ENCODE results near the gene CC2D2A.

CC2D2A gene

DNA sequence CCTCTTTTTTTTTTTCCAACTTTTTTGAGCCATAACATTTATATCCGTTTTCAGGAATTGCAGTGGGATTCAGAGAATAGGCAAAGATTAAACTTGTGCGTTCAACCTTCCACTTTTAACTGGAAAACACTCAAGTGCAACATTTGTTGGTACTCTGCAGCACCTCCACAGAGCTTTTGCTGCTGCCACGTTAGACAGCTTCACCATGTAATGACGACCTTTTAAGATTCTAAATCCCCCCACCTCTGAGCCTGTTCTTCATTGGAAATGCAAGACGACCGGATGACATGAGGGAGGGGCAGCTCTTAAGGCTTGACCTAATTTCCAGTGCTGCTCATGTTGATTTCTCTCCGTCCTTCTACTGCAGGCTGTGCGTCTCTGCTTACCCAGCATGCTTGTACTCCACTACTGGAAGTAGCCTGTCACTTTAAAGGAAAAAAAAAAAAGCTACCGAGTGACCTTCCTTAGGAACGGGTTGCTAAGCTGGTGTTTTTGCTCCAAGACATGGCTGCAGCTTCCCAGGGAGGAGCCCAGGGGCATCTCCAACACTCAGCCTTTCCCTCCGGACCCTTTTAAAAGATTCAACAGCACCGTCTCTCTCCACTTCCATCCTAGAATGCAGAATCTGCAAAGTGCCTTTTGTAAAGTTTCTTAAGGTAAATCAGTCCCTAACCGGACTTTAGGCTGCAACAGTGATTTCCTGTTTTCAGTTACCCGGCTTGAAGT is at the start of gene CC2D2A:
CC2D2A (plus strand) TSS at position 481 of the 726 bp plus-strand sequence. CDS start 6,051 bp downstream, outside the sequence.
- no peak for DNase-seq

- no peak for DNase-seq
Observed at GRCh38 chr4:15420642-15421041, 49.0 kb upstream of the CC2D2A start.

- DNase-seq = no peak
Observed at GRCh38 chr4:15423285-15423711, 46.4 kb upstream of the CC2D2A start.

DNA sequence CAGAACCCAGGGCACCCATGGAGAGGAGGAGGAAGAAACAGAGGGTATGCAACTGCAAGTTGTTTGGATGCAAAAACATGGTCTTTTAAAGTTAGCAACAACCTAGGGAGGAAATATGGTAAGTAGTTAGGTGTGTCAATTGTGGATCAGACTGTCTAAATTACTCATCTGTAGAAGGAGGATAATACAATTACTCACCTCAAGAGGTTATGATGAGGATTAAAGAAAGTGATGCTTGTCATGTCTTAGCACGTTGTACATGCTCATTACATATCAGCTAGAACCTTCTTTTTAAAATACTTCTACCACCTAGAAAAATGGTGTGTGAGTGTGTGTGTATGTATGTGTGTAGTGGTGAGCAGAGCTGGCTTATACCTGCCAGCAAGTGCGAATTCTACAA is 44.2 kb upstream of the CC2D2A start:
- no peak for DNase-seq

GRCh38 chr4:15427161-15427560 is 42.5 kb upstream of the CC2D2A start:
- no peak for DNase-seq

- no peak for DNase-seq
Observed at GRCh38 chr4:15427701-15428100, 42.0 kb upstream of the CC2D2A start, which contains the start of gene C1QTNF7. C1QTNF7 (plus strand) TSS chr4:15428033; CDS start chr4:15435744, 7,711 bp downstream.

DNA sequence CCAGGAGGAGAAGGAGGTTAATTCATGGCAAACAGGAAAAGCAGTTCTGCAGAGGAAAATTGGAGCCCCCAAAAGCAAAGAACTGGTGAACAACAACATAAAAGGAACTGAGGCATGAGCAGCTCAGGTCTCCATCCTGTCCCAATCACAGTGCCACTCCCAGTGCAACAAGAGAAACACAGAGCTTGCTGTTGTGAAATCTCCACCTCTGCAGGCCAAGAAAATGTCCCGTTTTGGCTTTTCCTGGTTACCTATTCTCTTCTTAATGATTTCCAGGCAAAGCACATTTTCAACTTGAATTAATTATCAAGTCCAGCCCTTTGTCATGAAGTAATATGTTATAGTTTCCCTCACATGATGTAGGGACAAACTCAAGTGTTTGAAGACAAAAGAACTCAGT is 41.1 kb upstream of the CC2D2A start:
- DNase-seq = no peak

DNA sequence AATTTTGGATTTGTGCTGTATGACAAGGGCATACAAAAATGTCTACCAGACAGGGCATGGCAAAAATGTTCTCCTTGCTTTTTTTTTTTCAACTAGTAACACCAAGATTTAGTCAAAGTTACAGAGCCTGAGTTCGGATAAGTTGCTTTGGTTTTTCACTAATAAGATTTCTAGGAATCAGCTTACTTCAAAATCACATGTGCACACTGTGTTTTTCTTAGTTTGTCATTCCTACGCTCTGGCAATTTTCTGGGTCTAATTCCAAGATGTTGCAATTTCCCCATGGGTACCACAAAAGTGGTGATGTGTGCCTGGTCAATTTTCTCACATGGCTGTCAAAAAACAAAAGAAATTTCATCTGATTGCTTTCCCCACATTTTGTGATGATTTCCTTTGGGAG is 35.6 kb upstream of the CC2D2A start:
- no peak for DNase-seq

GRCh38 chr4:15434676-15435075 is 35.0 kb upstream of the CC2D2A start:
- DNase-seq = no peak

GRCh38 chr4:15436513-15436912 is 33.2 kb upstream of the CC2D2A start:
- DNase-seq = no peak

- DNase-seq = no peak
Observed at GRCh38 chr4:15438939-15439524, 30.6 kb upstream of the CC2D2A start.

GRCh38 chr4:15443371-15444160 is 26.1 kb upstream of the CC2D2A start:
- no peak for DNase-seq

- DNase-seq = no peak
Observed at GRCh38 chr4:15444276-15444675, 25.4 kb upstream of the CC2D2A start.

- no peak for DNase-seq
Observed at GRCh38 chr4:15444879-15445547, 24.7 kb upstream of the CC2D2A start.

GRCh38 chr4:15451181-15451865 is 18.4 kb upstream of the CC2D2A start:
- DNase-seq = no peak

DNA sequence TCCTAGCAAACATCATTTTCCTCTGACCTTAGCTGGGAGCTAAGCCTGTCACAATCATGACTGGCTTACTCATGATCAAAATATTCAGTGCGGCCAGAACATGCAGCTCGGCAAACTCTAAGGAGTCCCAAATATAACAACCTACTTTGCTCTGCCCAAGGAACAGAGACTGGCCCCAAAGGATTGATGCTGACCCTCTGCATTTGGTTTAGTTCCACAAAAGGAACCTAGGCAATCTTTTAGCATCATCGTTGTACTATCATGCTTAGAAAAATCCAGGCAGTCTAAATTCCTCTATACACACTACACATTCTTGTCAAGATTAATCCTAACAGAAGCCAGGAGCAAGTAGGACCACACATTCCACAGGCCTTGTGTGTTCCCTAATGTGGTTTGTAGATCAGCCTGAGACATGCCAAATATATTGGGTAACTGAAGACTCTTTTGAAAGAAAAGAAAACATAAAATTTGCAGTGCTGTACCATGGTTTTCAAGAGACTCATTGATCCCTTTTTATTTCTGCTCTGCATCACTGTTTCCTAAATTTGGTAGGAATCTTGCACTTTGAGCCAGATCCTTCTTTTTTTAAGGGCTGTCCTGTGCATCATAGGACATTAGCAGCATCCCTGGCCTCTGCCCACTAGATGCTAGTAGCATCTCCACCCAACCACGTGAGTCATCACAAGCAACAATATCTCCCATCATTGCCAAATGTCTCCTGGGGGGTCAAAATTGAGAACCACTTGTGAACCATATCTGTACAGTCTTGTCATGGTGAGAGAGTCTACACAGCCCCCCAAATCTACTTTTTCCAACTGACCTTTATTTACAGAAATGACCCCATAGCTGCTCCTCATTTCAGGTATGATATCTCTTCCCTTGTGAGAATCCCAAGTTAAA is 17.6 kb upstream of the CC2D2A start:
- DNase-seq = no peak

- DNase-seq = no peak
Observed at GRCh38 chr4:15455290-15455689, 14.4 kb upstream of the CC2D2A start.

- DNase-seq = no peak
Observed at GRCh38 chr4:15457406-15458201, 12.1 kb upstream of the CC2D2A start.

- no peak for DNase-seq
Observed at GRCh38 chr4:15458616-15459015, 11.1 kb upstream of the CC2D2A start.

DNA sequence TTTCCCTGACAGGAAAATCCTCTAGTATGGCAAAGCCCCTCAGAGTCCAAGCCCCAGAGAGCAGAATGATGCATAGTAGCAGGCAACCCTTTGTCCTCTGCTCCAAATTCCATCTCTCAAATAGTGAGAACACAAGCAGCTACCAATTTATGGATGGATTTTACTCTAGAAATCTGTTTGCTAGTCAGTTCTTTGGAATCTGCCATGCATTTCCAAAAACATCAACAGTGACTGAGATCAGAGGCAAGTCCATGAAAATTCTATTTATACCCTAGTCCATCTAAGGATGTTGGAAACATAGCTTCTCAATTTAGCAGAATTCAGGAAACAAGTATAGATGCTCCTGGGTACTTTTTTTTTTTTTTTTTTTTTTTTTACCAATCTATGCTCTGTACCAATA is 10.0 kb upstream of the CC2D2A start:
- no peak for DNase-seq

GRCh38 chr4:15466596-15466995 is 3.1 kb upstream of the CC2D2A start:
- no peak for DNase-seq
